HG02840 (cell line): Measurements from ENCODE around the gene TSNAX.
A peak's percentile ranks its signal among the peaks of the same experiment; 100 is the strongest.

Experiments
- ATAC-seq: cut with Tn5 transposase; IDR thresholded peaks from one replicate; pipeline ENCODE4 v1.9.1; 2021; ENCODE audit warnings: mild to moderate bottlenecking, moderate library complexity, moderate number of reproducible peaks; ENCODE audit not compliant: unreplicated experiment, low FRiP score

The TSNAX gene

DNA sequence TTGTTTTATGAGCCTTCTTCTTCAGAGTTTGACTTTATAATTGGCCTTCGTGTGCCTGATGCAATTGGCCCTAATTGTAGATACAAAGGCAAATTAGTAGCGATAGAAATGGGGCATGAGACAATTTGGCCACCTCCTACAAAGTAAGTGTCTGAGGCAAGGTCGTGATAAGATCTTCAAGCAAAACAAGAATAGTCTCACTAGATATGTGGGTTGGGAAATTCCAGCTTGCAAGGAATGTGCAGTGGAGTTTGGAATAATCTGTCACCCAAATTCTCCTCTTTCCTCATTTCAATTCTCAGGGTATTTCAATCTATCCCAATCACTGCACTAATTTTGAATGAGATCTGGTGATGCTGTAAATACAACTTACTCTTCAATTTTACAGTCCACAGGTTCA lies 11.4 kb upstream of the TSNAX start:
- ATAC-seq = no peak

DNA sequence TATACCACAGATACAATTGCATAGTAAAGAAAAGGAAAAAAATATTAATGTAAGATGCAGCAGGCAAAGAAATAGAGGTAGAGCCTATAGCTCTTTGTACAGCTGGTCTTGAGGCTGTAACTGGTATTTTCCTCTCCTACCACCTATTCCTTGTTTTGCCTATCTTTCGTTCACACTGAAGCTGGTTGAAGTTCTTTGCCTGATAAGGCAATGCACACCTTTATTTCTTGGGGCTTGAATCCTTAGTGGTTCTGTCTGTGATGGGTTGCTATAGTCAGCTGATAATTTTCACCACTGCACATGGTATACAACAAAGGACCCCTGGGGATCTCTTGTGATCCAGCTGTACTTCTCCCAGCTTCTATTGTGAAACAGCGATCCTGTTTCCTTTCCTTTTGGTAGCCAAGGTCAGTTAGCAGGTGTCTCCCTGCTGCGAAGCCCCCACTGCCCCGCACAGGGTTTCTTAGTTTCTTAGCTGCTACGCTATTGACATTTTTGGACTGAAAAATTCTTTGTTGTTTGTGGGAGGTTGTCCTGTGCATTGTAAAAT lies 9.9 kb upstream of the TSNAX start:
- ATAC-seq = no peak

DNA sequence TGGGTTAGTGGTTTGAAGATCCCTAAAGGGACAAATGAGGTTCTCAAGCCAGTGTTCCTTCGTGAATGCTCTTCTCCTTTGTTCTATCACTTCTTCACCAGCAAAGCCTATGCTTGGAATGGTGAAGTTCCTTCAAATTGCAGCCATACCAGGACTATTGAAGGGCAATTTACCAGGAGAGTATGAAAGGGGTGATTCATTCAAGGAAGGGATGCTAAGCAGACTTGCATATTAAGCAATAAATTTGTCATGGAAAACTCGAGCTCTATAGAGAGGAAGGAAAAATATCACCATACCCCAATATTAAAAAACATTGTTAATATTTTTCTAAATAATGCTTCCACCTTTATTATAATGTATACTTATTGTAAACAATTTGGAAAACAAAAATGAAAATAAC lies 9.3 kb upstream of the TSNAX start:
- ATAC-seq = no peak

DNA sequence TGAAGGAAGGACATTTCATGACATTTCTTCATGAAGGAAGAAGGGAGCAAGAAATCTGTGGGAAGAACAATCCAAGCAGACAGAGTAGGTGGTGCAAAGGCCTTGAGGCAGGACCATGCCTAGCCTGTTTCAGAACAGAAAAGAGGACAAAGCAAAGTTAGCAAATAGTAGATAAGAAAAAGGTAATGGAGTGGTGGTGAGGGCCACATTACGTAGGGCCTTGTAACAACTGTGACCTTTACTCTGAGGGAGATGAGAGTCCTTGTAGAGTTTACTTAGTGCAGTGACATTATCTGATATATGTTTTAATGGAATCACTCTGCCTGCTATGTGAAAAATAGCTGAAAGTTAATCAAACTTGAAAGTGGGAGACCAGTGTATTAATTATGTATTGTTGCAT lies 6.4 kb upstream of the TSNAX start:
- ATAC-seq = no peak

DNA sequence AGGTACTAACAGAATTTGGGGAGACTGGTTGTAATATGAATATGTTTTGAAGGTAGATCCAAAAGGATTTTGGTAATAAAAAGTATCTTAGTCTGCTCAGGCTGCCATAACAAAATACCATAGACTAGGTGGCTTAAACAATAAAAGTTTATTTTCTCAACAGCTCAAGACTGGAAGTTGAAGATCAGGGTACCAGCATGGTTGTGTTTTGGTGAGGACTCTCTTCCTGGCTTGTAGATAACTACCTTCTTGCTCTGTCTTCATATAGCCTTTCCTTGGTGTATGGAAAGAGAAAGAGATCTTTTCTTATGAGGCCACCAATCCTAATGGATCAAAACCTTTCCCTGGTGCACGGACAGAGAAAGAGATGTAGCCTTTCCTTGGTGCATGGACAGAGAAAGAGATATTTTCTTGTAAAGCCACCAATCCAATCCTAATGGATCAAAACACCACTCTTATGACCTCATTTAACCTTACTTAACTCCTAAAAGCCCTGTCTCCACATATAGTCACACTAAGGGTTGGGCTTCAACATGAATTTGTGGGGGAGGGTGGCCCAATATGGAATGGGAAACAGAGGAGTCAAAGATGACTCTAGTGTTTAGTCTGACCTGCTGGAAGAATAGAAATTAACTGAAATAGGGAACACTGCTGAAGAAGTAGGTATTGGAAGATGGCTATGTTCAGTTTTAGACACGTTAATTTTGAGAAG lies 5.4 kb upstream of the TSNAX start:
- no peak for ATAC-seq

DNA sequence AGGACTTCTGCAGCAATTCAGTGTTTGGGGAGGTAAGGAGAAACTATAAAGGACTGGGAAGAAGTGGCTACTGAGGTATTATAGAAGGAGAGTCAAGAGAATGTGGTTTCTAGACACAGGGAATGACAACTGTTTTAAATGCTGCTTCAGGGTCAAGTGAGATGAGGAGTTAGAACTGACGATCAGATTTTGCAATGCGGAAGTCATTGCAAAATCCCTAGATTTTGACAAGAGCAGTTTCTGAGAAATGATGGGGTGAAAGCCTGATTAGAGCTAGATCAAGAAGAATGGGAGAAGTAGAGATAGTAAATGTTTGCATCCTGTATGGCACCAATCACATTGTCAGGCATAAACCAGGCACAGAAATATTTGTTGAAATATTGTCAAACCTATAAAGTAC lies 4.7 kb upstream of the TSNAX start:
- ATAC-seq = no peak

DNA sequence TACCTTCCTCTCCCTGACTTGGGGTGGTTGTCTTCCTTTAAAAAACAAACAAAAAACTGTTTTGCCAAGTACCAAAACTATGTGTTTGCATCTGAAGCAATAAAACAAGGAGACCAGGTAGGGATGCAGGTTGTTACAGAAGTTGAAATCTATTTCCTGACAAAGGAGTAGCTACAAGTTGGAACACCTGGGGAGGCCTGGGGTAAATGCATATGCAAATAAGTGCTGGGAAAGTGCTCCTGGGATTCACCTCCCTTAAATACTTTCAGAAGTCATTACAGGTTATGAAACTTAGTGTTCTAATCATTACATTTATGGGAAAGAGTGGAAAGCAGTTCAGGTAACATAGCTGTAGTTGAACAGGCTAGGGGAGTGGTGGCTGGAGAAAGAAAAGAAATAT lies 1.9 kb upstream of the TSNAX start:
- no peak for ATAC-seq

DNA sequence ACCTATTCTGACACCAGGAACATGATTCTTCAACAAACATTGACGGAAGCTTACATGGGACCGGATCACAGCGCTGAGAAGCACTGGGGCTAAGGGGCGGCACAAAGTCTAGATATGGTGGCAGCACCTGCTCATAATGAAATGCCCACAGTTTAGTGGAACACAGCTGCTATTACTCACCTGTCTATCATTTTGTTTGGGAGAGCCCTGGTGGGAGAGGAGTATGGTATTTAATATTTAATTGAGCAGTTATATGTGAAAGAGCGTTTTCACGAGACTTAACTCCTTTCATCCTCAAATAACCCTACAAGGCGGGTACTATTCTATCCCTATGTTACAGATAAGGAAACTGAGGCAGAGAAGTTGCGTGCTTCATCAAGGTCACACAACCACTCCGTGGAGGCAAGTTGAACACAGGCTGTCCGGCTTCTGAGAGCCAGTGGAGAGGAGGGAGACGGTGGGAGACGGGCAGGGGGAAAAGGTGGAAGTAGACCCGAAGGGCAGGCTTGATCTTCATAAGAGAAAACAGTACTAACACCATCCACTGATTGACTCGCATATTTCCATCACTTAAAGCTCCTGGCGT lies 790 bp upstream of the TSNAX start:
- ATAC-seq = peak; percentile 26

DNA sequence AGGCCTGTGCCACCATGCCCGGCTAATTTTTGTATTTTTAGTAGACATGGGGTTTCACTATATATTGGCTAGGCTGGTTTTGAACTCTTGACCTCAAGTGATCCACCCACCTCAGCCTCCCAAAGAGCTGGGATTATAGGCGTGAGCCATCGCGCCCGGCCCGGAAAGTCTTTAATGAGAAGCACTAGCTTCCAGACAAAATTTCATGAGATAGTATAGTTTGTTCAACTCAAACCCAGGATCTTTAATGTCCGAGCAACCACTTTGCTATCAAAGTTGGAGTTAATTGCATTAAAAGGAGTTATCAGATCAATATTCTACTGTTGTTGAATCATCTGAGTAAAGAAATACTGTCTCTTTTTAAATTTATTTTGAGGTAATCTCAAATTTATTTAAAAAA lies 4.8 kb downstream of the TSNAX start:
- ATAC-seq = no peak

DNA sequence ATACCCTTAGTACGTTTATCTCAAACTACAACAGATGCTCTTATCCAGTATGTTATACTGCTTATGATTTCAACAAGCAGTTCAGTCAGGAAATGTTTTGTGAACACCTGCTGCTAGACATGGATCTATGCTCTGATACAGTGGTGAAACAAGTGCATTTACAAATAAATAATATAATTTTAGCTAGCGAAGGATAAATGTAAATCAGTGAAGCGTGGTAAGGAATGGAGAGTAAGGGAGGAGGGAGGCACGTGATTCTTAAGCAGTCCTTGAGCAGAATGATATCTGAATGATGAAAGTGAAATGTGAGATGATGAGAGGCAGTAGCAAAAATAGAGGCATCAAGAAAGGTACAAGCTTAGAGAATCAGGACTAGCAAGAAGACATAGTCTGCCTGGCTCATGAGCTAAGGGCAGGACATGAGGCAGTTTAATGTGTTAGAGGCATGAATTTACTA lies 6.3 kb downstream of the TSNAX start:
- ATAC-seq = no peak

DNA sequence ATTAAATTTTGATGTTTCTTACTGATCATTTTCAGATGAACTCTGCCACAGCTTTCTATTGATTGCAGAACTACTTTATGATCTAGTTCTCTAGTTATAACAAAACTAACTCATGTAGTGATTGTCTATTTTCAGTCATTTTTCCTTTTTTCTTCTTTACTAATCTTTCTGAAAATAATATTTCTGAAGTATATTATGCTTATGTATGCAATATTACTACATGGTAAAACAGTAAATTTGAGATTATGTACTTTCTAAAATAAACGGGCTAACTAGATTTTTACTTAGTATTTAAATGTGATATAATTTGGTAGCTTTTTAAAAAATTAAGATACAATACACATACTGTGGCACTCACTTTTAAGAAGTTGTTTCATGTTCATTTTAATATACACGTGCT lies 7.6 kb downstream of the TSNAX start:
- ATAC-seq = no peak

DNA sequence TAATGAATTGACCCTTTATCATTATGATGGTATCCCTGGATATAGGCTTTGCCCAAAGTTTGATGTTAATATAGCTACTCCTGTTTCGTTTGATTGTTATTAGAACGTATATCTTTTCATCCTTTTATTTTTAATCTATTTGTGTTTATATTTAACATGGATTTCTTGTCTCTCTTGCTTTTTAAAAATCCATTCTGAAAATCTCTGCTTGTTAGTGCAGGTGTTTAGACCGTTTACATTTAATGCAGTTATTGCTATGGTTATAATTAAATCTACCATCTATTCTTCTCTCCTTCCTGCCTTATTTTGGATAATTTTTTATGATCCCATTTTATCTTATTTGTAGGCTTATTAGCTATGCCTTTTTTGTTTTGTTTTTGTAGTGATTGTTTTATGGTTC lies 12.4 kb downstream of the TSNAX start:
- ATAC-seq = no peak

DNA sequence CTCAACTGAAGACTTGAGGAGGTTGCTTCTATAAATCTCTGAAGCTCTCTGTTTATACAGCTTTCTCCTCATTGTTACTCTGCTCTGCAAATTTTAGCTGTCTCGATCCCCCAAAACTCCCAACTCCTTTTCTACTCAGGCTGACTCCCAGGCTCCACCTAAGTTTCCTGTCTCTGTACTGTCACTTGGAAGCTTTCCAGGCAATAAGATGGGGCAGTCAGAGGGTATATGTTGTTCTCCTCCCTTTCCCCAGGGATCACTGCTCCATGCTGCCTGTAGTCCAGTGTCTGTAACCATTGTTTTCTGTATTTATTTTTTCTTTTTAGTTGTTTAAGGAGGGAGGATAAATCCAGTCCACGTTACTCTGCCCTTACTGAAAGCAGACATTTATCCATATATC lies 13.4 kb downstream of the TSNAX start:
- no peak for ATAC-seq

DNA sequence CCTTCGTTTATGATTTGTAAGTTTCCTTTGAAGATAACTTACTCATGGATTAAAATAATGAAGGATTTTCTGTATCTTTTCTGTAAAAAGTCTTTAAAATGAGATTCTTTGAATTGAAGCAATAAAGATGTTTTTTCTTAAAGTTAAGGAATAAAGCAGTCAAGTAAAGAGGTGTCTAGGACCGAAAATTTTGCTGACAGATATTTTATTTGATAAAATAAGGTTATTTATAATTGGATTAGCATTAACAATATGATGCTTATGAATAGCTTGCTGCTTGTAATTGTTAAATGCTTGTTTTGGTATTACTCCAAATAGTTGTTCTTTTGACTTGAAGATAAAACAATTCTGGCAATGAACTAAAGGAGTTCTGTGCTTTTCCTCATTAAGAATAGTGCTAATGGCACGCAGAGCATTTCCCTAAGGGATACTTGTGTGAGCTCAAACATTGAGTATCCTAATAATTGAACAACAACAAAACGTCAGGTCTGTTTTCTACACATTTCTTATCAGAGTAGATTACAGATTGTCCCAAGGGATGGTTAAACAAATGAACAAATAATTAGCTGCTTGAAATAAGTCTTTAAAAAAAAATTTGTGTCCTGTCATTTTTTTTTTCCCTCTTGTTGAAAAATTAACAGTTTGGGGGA lies 16.6 kb downstream of the TSNAX start:
- ATAC-seq = no peak

DNA sequence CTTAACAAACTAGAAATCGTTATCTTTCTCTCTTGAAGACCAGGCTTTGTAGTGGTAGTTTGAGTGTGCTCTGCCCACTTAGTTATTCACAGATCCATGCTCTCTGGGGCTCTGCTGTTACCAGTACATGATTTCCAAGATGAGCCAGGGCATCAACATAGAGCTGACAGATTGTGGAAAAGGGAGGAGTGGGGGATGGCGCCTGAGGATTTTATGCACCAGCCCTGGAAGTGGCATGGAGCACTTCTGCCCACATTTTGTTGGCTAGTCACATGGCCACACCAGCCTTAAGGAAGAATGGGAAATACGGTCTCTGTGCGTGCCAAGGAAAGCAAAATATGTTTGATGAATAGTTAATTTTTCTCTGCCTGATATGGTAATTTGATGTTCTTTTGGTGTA lies 18.2 kb downstream of the TSNAX start:
- no peak for ATAC-seq

DNA sequence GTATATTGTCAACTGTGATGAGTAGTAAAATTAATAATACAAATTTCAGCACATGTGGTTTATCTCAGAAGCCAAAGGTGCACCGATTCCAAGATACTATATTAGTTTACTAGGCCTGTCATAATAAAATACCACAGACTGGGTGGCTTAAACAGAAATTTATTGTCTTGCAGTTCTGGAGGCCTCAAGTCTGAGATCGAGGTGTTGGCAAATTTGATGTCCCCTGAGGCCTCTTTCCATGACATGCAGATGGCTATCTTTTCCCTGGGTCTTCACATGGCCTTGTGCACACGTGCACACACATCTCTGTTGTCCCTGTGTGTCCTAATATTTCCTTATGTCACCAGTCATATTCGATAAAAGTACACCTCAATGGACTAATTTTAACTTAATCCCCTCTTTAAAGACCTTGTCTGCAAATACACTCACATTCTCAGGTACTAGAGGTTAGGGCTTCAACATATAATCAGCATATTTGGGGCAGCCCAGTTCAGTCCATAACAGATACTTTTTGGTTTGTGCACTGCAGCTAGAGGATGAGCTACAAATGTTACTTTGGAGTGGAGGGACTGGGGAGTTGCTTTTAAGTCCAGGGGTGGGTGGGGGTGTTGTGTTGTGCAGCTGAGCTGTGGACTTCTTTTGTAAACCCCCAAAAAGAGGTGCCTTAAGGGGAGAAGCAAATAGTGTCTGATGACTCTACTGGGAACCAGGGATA lies 21.4 kb downstream of the TSNAX start:
- no peak for ATAC-seq

DNA sequence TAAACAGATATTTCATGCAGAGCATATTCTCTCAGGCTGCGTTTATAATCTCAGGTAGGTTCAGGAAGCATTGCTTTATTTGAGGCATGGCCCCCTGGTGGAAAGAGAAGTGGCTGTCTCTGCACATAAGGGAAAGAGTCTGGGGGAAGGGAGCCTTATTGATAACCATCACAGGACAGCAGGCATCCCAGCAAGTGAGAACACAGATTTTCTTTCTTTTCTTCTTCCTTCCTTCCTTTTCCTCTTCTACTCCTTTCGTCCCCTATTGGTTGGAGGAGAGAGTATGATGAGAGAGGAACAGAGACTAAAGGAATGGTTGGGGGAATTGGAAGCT lies 21.9 kb downstream of the TSNAX start:
- no peak for ATAC-seq

DNA sequence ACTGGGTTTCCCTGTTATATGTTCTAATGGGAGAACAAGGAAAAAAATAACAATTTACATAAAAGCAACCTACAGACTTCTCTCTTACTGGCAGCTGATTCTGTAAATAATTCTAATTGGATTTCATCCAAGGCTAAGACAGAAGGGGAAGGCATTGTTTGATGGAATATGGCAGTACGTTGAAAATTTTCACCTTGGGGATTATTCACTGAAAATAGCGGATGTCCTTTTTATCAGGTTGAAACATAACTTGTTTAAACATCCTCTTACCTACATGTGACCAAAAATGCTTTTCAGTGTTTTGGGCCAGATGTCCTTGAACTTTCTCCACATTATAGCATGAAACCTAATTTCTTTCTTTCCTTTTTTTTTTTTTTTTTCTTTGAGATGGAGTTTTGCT lies 24.9 kb downstream of the TSNAX start:
- no peak for ATAC-seq

DNA sequence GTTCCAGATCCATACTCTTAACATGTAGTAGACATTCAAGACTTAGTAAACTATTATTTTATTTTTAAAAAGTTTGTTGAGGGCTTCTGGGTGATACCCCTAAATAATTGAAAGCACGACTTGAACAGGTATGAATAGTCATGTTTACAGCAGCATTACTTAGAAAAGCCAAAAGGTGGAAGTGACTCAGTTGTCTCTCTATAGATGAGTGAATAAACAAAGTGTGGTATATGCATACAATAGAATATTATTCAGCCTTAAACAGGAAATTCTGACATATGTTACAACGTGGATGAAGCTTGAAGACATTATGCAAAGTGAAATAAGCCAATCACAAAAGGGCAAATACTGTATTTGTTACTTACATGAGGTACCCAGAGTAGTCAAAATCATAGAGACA lies 26.5 kb downstream of the TSNAX start:
- no peak for ATAC-seq

DNA sequence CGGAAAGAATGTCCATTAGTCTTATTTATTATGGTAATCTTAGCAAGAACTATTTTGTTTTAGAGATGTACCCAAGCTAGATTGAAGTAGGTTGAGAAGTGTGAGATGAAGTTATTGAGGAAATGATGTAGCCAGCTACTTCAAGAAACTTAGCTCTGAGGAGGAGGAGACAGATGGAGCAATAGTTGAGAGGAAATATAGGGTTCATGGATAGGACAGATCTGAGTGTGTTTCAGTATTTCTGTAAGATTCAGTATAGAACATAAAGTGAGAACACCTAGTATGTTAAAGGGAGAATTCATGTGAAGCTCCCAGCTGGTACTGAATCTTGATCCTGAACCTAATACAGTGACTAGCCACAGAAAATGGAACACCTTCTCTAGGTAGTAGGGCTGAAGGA lies 28.9 kb downstream of the TSNAX start:
- no peak for ATAC-seq
